Fibroblast of pulmonary artery (primary cell): ENCODE data around the gene PTK7.

Experiments used
- DNase-seq: peaks from one replicate; pipeline ENCODE4 v3.0.0-alpha.2; 2010; ENCODE audit warnings: low read depth
- H3K4me3 ChIP-seq: replicated peaks from 2 replicates; pipeline ENCODE4 v1.5.1; 2011; ENCODE audit warnings: low read depth, mild to moderate bottlenecking, control low read depth, low read length, moderate library complexity
- CTCF ChIP-seq: IDR thresholded peaks from 2 replicates; pipeline ENCODE4 v1.5.1; 2011; ENCODE audit warnings: mild to moderate bottlenecking, control low read depth, low read length, inconsistent platforms; ENCODE audit errors: missing control alignments

Gene PTK7

GRCh38 chr6:43186706-43187105 is 110.6 kb downstream of the PTK7 start:
- no peak for DNase-seq
- no peak overlapping the region for H3K4me3 ChIP-seq
- TF ChIP-seq CTCF, result no peak

GRCh38 chr6:43187821-43188220 is 111.7 kb downstream of the PTK7 start:
- H3K4me3 ChIP-seq, result no peak overlapping the region
- no peak for TF ChIP-seq CTCF
- DNase-seq, result no peak

DNA sequence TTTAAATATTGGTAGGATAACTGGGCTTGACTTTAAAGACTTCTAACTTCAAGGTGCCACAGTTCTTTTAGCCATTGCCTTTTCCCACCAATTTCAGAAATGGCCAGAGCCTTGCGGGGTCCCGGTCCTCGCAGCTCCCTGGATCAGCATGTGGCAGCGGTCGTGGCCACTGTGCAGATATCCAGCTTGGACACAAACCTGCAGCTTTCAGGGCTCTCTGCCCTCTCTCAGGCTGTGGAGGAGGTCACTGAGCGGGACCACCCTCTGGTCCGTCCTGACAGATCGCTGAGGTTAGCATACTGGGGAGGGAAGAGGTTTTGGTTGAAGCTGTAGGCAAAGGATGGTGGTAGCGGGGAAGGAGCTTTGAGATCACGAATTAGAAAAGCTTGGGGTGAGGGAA is 112.3 kb downstream of the PTK7 start:
- TF ChIP-seq CTCF, result no peak
- H3K4me3 ChIP-seq, result no peak overlapping the region
- no peak for DNase-seq

DNA sequence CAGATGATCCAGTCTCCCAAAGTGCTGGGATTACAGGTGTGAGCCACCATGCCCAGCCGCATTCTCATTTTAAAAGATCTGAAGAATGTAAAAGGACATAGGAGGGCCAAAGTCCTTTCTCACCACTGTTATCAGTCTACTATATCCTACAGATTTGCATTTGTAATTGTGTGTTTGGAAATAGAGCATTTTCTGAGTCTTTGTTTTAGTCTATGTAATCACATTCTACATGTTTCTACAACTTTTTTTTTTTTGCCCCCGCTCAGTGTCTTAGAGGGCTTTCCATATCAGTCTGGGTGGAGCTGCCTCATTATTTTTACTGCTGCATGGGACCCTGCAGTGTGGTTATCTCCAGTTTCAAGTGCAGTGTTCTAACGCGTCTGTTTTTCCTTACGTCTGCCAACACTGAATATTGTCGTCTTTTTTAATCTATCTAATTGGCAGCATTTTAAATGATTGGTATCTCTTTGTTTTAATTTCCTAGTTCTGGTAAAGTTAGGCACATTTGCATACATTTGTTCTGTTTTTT is 113.7 kb downstream of the PTK7 start:
- no peak overlapping the region for H3K4me3 ChIP-seq
- no peak for TF ChIP-seq CTCF
- DNase-seq, result no peak

DNA sequence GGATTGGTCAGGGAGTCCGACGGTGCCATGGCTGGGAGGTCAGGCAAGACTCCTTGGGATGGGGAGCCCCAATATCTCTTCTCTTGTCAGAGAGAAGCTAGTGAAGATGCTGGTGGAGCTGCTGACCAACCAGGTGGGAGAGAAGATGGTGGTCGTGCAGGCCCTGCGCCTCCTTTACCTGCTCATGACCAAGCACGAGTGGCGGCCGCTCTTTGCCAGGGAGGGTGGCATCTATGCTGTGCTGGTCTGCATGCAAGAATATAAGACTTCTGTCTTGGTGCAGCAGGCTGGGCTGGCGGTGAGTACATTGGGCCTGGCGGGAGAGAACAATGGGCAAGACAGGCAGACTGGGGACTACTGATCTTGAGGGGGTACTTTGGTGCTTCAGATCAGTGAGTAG is 116.8 kb downstream of the PTK7 start:
- no peak for TF ChIP-seq CTCF
- no peak for DNase-seq
- no peak overlapping the region for H3K4me3 ChIP-seq

DNA sequence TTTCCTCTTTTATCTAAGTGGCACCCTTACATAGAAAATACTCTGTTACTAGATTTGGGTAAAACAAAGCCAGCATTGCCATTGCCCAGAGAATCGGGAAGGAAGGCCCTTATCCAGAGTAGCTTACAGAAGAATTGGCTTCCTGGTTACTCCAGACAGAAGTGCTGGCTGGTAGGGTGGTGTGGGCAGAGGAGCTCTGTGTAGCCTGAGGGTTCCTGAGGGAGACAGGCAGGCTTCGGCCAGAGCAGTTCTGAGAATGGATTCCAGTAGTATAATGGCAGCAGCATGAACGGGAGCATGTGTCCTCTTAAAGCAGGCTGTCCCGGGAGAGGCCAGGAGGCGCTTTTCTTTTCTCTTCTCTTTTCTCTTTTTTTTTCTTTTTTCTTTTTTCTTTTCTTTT is 117.8 kb downstream of the PTK7 start:
- no peak overlapping the region for H3K4me3 ChIP-seq
- no peak for DNase-seq
- no peak for TF ChIP-seq CTCF

DNA sequence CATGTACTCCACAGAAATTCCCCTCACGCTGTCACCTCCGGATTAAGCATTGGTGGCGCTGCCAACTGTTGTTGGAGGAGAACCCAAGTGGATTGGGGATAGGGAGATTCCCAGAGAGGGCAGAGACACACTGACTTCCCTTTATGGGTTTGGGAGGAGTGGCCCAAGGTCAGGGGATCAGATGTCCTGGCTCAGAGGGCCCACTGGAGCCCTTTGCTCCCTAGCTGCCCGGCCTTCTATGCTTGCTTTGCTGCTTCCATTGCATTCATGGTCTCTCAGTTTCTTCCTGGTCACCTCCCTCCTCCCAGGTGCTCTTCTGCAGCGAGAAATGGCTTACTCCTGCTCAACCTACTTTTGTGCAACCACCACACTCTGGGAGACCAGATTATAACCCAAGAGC is 120.2 kb downstream of the PTK7 start:
- H3K4me3 ChIP-seq, result no peak overlapping the region
- DNase-seq, result no peak
- no peak for TF ChIP-seq CTCF
